ENCODE data around the gene RELB.

Gene RELB

DNA sequence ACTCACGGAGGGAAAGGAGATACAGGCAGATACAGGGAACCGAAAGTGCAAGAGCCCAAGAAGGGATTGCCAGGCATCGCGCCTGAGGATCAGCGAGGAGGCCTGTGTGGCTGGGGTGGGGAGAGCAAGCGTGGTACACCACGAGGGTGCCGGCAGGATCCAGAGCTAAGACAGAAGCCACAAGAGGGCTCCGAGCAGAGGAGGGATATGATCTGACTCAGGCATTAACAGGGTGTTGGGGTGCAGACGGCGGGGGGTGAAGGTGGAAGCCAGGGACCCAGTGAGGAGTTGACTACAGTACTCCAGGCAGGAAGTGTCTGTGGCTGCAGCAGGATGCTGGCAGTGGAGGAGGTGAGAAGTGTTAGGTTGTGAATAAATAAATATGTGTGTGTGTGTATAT, 86.3 kb downstream of the RELB start:
- peak; percentile 54 for DNase-seq
